ENCODE data around the gene SUGP2.
A peak's percentile ranks its signal among the peaks of the same experiment; 100 is the strongest.
"Not testable (repeated sequence)": the region's sequence is repeated elsewhere in the genome, so short reads cannot be mapped to it uniquely, and the experiment has no call there.

SUGP2 gene

DNA sequence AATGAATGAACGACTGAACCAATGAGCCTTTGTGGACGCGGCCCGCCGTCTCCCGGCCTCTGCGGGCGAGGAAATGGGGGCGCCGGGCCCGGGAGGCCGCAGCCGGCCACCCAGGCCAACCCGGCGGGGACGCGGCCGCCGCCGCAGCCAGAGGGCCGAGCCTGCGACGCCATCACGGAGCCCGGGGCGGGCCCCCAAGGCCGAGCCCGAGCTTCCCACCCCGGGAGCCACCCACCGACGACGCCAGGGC is 216 bp downstream of the SUGP2 start:
- H3K4me3 ChIP-seq (replicated peaks; ENCODE audit: low read depth, low read length), result peak overlapping the region; percentile 91
- no peak for DNase-seq (ENCODE audit: low read depth)
- TF ChIP-seq, protein P1, sequence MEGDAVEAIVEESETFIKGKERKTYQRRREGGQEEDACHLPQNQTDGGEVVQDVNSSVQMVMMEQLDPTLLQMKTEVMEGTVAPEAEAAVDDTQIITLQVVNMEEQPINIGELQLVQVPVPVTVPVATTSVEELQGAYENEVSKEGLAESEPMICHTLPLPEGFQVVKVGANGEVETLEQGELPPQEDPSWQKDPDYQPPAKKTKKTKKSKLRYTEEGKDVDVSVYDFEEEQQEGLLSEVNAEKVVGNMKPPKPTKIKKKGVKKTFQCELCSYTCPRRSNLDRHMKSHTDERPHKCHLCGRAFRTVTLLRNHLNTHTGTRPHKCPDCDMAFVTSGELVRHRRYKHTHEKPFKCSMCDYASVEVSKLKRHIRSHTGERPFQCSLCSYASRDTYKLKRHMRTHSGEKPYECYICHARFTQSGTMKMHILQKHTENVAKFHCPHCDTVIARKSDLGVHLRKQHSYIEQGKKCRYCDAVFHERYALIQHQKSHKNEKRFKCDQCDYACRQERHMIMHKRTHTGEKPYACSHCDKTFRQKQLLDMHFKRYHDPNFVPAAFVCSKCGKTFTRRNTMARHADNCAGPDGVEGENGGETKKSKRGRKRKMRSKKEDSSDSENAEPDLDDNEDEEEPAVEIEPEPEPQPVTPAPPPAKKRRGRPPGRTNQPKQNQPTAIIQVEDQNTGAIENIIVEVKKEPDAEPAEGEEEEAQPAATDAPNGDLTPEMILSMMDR (IDR thresholded peaks at IDR 0.05; ENCODE audit: low read length, missing control alignments), result no peak

- peak; percentile 95 for DNase-seq (ENCODE audit: low read depth)
- TF ChIP-seq, protein P1 (IDR thresholded peaks at IDR 0.05; ENCODE audit: low read length, missing control alignments), result no peak
- H3K4me3 ChIP-seq (replicated peaks; ENCODE audit: low read depth, low read length), result peak overlapping the region; percentile 91
These were observed 719 bp downstream of the SUGP2 start for GRCh38 chr19:19032420-19033175.

- TF ChIP-seq, protein P1 (IDR thresholded peaks at IDR 0.05; ENCODE audit: low read length, missing control alignments), result no peak
- no peak for DNase-seq (ENCODE audit: low read depth)
- H3K4me3 ChIP-seq (replicated peaks; ENCODE audit: low read depth, low read length), result peak overlapping the region; percentile 91
These were observed 1.4 kb downstream of the SUGP2 start for GRCh38 chr19:19031891-19032290.

- TF ChIP-seq, protein P1 (IDR thresholded peaks at IDR 0.05; ENCODE audit: low read length, missing control alignments), result no peak
- no peak for DNase-seq (ENCODE audit: low read depth)
- no peak overlapping the region for H3K4me3 ChIP-seq (replicated peaks; ENCODE audit: low read depth, low read length)
These were observed 4.8 kb downstream of the SUGP2 start for GRCh38 chr19:19028526-19028925.

GRCh38 chr19:19027228-19027627 is 6.1 kb downstream of the SUGP2 start:
- no peak overlapping the region for H3K4me3 ChIP-seq (replicated peaks; ENCODE audit: low read depth, low read length)
- DNase-seq (ENCODE audit: low read depth), result no peak
- TF ChIP-seq, protein P1 (IDR thresholded peaks at IDR 0.05; ENCODE audit: low read length, missing control alignments), result no peak

- TF ChIP-seq, protein P1 (IDR thresholded peaks at IDR 0.05; ENCODE audit: low read length, missing control alignments), result no peak
- peak; percentile 10 for DNase-seq (ENCODE audit: low read depth)
- H3K4me3 ChIP-seq (replicated peaks; ENCODE audit: low read depth, low read length), result no peak overlapping the region
These were observed 6.9 kb downstream of the SUGP2 start for GRCh38 chr19:19026299-19026971.

GRCh38 chr19:19025861-19026260 is 7.5 kb downstream of the SUGP2 start:
- TF ChIP-seq, protein P1 (IDR thresholded peaks at IDR 0.05; ENCODE audit: low read length, missing control alignments), result no peak
- DNase-seq (ENCODE audit: low read depth), result no peak
- H3K4me3 ChIP-seq (replicated peaks; ENCODE audit: low read depth, low read length), result no peak overlapping the region

- DNase-seq (ENCODE audit: low read depth); H3K4me3 ChIP-seq (replicated peaks; ENCODE audit: low read depth, low read length): not testable (repeated sequence)
These were observed 9.9 kb downstream of the SUGP2 start for GRCh38 chr19:19023376-19023775.
